Measurements from ENCODE around the gene ENDOD1.

- TF ChIP-seq CTCF (IDR thresholded peaks at IDR 0.05): no peak
- TF ChIP-seq POLR2A (IDR thresholded peaks at IDR 0.05): no peak
These were observed 13.1 kb downstream of the ENDOD1 start for GRCh38 chr11:95102733-95103132.
